ENCODE results near the gene TANC1.

The TANC1 gene

GRCh38 chr2:158993030-158993429 is 24.6 kb downstream of the TANC1 start:
- intact Hi-C loops (cut with DNase I): no loop called here
- DNase-seq: no peak

- intact Hi-C loops (cut with DNase I): no loop called here
- no peak for DNase-seq
Measured at GRCh38 chr2:158993721-158994587, 25.5 kb downstream of the TANC1 start.

GRCh38 chr2:158994920-158995676 is 26.7 kb downstream of the TANC1 start:
- intact Hi-C loops (cut with DNase I): no loop called here
- DNase-seq: no peak

- intact Hi-C loops (cut with DNase I): no loop called here
- no peak for DNase-seq
Measured at GRCh38 chr2:158995677-158996049, 27.2 kb downstream of the TANC1 start.

- intact Hi-C loops (cut with DNase I): no loop called here
- no peak for DNase-seq
Measured at GRCh38 chr2:158996378-158996993, 28.0 kb downstream of the TANC1 start.

DNA sequence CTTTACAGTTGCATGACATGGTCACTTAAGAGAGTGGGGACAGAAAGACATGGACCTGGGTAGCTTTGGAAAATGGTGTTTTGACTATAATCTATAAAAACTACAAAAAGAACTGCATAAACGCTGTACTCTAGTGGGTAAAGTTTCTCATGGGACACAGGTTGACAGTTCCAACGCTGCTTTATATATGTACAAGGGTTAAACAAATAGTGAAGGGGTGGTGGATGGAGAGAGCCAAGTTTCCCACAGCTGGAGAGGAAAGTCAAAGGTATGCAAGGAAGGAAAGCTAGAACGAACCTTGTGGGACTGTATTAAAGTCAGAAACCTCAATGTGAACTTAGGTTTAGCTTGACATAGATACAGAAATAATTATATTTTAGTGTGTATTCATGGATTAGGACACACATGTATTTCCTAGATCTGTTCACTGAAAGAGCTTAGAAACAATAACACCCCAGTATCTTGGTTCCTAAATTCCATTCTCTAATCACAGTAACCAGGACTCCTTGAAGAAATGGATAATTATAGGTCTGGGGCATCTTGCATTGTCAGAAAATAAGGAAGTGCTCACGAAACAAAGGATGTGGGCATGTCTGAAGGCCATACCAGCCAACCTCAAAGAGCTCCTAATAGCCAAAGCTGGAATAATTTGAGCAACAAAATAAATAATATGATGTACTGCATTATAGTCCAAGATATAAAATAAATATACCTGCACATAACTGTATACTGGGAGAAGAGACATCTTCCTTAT is 28.8 kb downstream of the TANC1 start:
- intact Hi-C loops (cut with DNase I): no loop called here
- no peak for DNase-seq

- intact Hi-C loops (cut with DNase I): no loop called here
- peak in 3 of 10 donors; percentile 19 to 45 (median 26) for DNase-seq
Measured at GRCh38 chr2:158998551-158999248, 30.3 kb downstream of the TANC1 start.

GRCh38 chr2:158999458-158999857 is 31.0 kb downstream of the TANC1 start:
- intact Hi-C loops (cut with DNase I): no loop called here
- DNase-seq: no peak

DNA sequence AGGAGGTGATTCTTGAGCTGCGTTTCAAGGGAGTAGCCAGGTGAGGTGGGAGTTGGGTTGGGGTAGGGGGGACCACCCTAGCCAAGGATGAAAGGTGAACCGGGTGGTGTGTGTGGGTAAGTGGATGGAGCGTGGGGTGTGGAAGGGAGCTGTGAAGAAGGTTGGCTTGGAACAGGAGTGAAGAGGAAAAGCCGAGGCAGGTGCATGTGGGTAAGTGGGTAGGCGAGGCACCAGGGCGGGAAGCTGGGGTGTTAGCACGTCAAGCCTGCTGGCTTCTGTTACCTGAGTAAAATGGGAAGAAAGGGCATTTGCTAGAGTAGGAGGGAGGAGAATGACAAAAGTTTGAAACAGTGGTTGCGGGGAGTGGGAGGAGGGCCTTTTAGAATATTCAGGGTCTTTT is 31.6 kb downstream of the TANC1 start:
- no peak for DNase-seq
- intact Hi-C loops (cut with DNase I): no loop called here

DNA sequence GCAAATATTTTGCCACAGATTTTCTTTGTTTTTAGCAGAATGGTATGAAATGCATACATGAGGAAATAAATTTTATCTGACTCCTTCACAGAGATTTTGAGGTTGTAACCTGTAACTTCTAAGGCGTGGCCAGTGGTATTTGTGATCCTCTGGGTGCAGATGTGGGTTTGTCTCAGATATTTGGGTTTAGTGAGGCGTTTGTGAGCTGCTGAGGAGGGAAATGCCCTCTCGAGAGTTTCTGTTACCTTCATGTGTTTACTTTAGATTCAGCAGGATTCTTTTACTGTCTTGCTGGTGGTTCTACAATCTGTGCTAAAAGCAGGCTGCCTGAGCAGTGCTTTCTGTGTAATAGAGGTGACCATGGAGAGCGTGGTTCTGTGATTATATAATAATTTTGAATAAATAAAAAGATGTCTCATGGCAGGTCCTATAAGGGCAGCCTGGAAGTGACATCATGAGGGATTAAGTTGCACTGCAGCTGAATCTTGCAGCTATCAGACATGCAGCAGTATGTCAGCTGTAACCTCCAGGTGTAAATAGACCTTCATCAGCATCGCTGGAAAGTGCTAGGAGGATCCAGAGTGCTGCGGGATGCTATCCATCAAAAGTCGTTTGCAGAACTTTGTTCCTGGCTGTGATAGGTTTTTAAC is 34.1 kb downstream of the TANC1 start:
- intact Hi-C loops (cut with DNase I): no loop called here
- DNase-seq: no peak

DNA sequence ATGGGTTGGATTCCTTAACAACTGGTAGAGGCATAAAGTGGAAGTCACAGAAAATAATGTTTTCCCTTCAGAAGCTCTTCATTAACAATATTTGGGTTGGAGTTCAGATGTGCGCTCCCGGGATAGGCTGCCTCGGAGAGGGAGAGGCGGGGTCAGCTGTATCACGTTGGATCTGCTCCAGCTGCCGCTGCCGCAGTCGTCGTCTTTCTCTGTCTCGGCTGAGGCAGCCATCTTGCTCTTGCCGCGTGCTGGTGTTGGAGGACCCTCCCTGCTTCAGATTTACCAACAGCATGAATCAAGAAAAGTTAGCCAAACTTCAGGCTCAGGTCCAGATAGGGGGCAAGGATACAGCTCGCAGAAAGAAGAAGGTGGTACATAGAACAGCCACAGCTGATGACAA is 35.1 kb downstream of the TANC1 start:
- no peak for DNase-seq
- intact Hi-C loops (cut with DNase I): no loop called here

- intact Hi-C loops (cut with DNase I): no loop called here
- DNase-seq: no peak
Measured at GRCh38 chr2:159004849-159005248, 36.4 kb downstream of the TANC1 start.

DNA sequence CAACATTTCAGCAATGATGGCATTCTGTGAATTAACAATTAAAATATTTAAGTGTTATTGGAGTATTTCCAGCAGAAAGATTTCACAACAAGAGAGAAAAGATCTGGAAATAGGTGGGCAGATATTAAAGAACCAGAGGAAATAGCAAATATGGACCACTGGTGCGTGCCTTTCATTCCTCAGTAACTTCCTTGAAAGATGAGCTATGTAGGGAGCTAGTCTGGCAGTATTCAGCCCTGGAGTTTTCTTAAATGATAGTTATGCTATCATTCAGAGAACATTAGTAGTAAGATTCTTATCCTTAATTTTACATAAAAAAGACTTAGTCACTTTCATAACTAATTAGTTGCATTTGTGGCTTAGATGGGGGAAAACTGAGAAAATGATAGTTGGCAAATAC is 41.5 kb downstream of the TANC1 start:
- no peak for DNase-seq
- intact Hi-C loops (cut with DNase I): no loop called here

- no peak for DNase-seq
- intact Hi-C loops (cut with DNase I): no loop called here
Measured at GRCh38 chr2:159010340-159010739, 41.9 kb downstream of the TANC1 start.

- intact Hi-C loops (cut with DNase I): no loop called here
- no peak for DNase-seq
Measured at GRCh38 chr2:159010963-159011362, 42.5 kb downstream of the TANC1 start.

- intact Hi-C loops (cut with DNase I): no loop called here
- DNase-seq: no peak
Measured at GRCh38 chr2:159012142-159012541, 43.7 kb downstream of the TANC1 start.

DNA sequence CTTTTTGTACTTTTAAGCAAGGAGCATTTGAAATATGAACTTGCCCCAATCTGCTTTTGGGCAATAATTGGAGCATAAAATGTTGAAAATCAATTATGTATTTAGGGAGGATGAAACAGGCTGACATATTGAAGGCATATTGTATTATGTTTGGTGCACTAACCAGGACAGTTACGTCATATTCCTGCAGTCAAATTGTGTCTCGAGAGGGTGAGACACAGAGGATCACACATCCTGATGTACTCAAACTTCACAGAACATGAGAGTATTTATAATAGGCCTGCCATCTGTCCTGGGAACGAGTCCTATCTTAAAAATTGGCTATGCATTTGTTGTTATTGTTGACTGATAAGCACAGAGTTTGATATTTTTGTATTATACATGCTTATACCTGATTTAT is 44.7 kb downstream of the TANC1 start:
- no peak for DNase-seq
- intact Hi-C loops (cut with DNase I): no loop called here

GRCh38 chr2:159015174-159015573 is 46.7 kb downstream of the TANC1 start:
- DNase-seq: no peak
- intact Hi-C loops (cut with DNase I): no loop called here

DNA sequence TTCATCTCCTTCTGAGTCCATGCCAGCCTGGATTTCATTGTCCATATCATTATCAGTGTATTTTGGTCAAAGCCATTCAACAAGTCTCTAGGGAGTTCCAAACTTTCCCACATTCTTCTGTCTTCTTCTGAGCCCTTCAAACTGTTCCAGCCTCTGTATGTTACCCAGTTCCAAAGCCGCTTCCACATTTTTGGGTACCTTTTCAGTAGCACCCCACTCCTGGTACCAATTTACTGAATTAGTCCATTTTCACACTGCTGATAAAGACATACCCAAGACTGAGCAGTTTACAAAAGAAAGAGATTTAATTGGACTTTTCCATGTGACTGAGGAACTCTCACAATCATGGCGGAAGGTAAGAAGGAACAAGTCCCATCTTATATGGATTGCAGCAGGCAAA is 47.4 kb downstream of the TANC1 start:
- intact Hi-C loops (cut with DNase I): no loop called here
- DNase-seq: no peak

GRCh38 chr2:159017837-159018236 is 49.4 kb downstream of the TANC1 start:
- intact Hi-C loops (cut with DNase I): no loop called here
- DNase-seq: no peak
